ENCODE data around the gene FOXO3.
A peak's percentile ranks its signal among the peaks of the same experiment; 100 is the strongest.
"Not testable (repeated sequence)": the region's sequence is repeated elsewhere in the genome, so short reads cannot be mapped to it uniquely, and the experiment has no call there.

FOXO3 gene

DNA sequence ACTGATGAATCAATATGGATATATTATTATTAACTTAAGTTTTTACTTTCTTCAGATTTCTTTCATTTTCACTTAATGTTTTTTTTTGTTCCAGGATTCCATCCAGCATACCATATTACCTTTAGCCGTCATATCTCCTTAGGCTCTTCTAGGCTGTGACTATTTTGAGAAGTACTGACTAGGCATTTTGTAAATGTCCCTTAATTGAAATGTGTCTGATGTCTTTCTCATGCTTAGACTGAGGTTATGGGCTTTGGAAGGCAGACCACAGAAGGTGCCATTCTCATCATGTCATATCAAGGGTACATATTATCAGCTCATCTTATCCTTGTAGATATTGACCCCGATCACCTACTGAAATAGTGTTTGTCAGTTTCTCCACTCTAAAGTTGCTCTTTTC is 101.3 kb downstream of the FOXO3 start:
- Mint-ChIP-seq H3K27me3 (ENCODE audit: low read depth, poor library complexity) (no peaks in the 10 kb centered on the region), H3K27ac (no peak overlapping the region), H3K9me3 (no peaks in the 10 kb centered on the region), H3K4me3 (no peak overlapping the region), H3K36me3 (ENCODE audit: low read depth) (peaks cover 36% of the 10 kb centered on the region), H3K4me1 (peaks cover 54% of the 10 kb centered on the region)
- TF ChIP-seq, protein P1, sequence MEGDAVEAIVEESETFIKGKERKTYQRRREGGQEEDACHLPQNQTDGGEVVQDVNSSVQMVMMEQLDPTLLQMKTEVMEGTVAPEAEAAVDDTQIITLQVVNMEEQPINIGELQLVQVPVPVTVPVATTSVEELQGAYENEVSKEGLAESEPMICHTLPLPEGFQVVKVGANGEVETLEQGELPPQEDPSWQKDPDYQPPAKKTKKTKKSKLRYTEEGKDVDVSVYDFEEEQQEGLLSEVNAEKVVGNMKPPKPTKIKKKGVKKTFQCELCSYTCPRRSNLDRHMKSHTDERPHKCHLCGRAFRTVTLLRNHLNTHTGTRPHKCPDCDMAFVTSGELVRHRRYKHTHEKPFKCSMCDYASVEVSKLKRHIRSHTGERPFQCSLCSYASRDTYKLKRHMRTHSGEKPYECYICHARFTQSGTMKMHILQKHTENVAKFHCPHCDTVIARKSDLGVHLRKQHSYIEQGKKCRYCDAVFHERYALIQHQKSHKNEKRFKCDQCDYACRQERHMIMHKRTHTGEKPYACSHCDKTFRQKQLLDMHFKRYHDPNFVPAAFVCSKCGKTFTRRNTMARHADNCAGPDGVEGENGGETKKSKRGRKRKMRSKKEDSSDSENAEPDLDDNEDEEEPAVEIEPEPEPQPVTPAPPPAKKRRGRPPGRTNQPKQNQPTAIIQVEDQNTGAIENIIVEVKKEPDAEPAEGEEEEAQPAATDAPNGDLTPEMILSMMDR (IDR thresholded peaks at IDR 0.05) = no peak
- DNase-seq = no peak

- Mint-ChIP-seq H3K9me3 (no peaks in the 10 kb centered on the region), H3K27ac (no peak overlapping the region), H3K27me3 (ENCODE audit: low read depth, poor library complexity) (no peaks in the 10 kb centered on the region), H3K4me3 (no peak overlapping the region), H3K36me3 (ENCODE audit: low read depth) (peaks cover 36% of the 10 kb centered on the region), H3K4me1 (peaks cover 54% of the 10 kb centered on the region)
- TF ChIP-seq, protein P1 (IDR thresholded peaks at IDR 0.05) = no peak
- DNase-seq = no peak
These were observed 102.0 kb downstream of the FOXO3 start for GRCh38 chr6:108662702-108663101.

GRCh38 chr6:108663494-108664064 is 102.9 kb downstream of the FOXO3 start:
- not testable (repeated sequence) for H3K4me3 Mint-ChIP-seq; H3K27ac Mint-ChIP-seq; H3K9me3 Mint-ChIP-seq; DNase-seq; H3K27me3 Mint-ChIP-seq (ENCODE audit: low read depth, poor library complexity)
- Mint-ChIP-seq H3K36me3 (ENCODE audit: low read depth) (peaks cover 39% of the 10 kb centered on the region), H3K4me1 (peaks cover 56% of the 10 kb centered on the region)

DNA sequence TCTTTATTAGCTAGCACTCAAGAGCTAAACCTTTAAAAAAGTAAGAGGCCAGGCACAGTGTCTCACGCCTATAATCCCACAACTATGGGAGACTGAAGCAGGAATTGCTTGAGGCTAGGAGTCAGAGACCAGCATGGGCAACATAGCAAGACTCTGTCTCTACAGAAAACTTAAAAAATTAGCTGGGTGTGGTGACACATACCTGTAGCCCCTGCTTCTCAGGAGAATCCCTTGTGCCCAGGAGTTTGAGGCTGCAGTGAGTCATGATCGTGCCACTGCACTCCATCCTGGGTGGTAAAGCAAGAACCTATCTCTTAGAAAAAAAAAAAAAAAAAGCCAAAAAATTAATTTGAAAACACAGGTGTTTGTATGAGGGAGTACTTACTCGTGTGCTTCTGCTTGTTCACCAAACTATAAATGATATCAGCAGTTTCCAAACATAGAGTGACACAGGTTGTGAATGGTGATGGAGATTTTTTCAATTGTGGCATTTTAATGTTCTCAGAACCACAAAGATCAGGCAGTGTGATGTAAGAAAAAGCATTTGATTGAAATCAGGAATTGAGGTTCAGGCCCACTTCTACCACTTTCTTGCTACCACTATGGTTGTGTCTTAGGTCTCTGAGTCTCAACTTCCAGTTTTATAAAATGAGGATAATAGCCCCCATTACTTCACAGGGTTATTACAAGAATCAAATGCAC is 104.9 kb downstream of the FOXO3 start:
- Mint-ChIP-seq H3K4me3 (no peak overlapping the region), H3K4me1 (peaks cover 69% of the 10 kb centered on the region), H3K27me3 (ENCODE audit: low read depth, poor library complexity) (no peaks in the 10 kb centered on the region), H3K9me3 (no peaks in the 10 kb centered on the region), H3K36me3 (ENCODE audit: low read depth) (peaks cover 45% of the 10 kb centered on the region), H3K27ac (peak overlapping the region; percentile 42)
- no peak for DNase-seq
- TF ChIP-seq, protein P1 (IDR thresholded peaks at IDR 0.05) = no peak

DNA sequence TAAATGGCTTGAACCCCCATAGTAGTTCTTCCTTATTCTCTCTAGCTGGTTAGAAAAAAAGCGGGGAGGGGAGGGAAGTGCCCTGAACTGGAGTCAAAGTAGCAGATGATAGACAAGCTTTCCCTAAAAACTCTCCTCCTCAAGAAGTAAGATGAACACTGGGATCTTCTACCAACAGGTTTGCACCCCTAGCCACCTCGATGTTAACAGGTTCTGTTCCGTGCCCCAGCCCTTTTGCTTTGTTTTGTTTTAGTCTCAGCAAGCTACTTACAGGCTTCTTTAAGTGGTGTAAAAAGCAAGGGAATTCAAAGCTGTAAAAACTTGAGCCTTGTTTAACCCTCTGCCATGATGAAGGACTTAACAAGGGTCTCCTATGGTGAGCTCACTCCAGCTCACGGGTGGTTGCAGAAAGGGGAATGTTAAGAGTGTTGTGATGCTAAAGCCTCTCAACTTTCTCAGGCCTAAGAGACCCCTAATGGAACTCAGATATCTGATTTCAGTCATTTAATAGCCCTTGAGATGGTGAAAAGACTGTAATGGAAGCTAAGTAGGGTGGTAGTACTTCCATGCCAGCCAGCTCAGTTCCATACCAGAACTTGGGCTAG is 106.0 kb downstream of the FOXO3 start:
- H3K36me3 Mint-ChIP-seq (ENCODE audit: low read depth) = peaks cover 45% of the 10 kb centered on the region
- no peaks in the 10 kb centered on the region for H3K9me3 Mint-ChIP-seq
- peak overlapping the region; percentile 92 for H3K27ac Mint-ChIP-seq
- DNase-seq = no peak
- H3K4me3 Mint-ChIP-seq = peak overlapping the region; percentile 42
- H3K4me1 Mint-ChIP-seq = peaks cover 69% of the 10 kb centered on the region
- TF ChIP-seq, protein P1 (IDR thresholded peaks at IDR 0.05) = no peak
- H3K27me3 Mint-ChIP-seq (ENCODE audit: low read depth, poor library complexity) = peaks cover 4% of the 10 kb centered on the region

- TF ChIP-seq, protein P1 (IDR thresholded peaks at IDR 0.05) = no peak
- Mint-ChIP-seq H3K4me3 (peak overlapping the region; percentile 41), H3K36me3 (ENCODE audit: low read depth) (peaks cover 44% of the 10 kb centered on the region), H3K4me1 (peaks cover 57% of the 10 kb centered on the region), H3K9me3 (no peaks in the 10 kb centered on the region), H3K27ac (peak overlapping the region; percentile 50), H3K27me3 (ENCODE audit: low read depth, poor library complexity) (peaks cover 4% of the 10 kb centered on the region)
- no peak for DNase-seq
These were observed 107.3 kb downstream of the FOXO3 start for GRCh38 chr6:108667993-108668392.

Data from nephron progenitor cell (in vitro differentiated cells).